HCT116 (cell line): Measurements from ENCODE around the gene SKAP1. TPM values are rescaled to one million over a fixed set of nuclear protein-coding genes. Genes with fewer than 3 reads are reported as not detected.

Source experiments
- ATAC-seq: fragments of 200-7000 bp; cut with Tn5 transposase; 2 replicates; pipeline ENCODE4 v1.9.1; 2020; ENCODE audit warnings: mild to moderate bottlenecking, moderate library complexity
- BruUV-seq: library from RNA; stranded (reverse); fragments of 400-500 nt; replicated peaks from 2 replicates; lab custom pipeline; 2021; lab: Mats Ljungman, UMichigan
- CTCF ChIA-PET: fragments of 300-600 bp; sonication (Branson Sonifier 250); formaldehyde crosslinking; loops from one replicate; lab custom pipeline; 2021; ENCODE audit warnings: antibody characterized with exemption; lab: Charles Lee
- POLR2A ChIA-PET: fragments of 300-600, 350-600 bp; sonication (Branson Sonifier 250); formaldehyde crosslinking; loops from one replicate; lab custom pipeline; 2021; ENCODE audit warnings: antibody characterized with exemption; lab: Charles Lee
- RAD21 ChIA-PET, 2 experiments: fragments of 300-600 bp; sonication (Branson Sonifier 250); formaldehyde crosslinking; loops; one replicate each; lab custom pipeline; 2023; ENCODE audit warnings: low total read pairs in 2 of 2; ENCODE audit not compliant: uncharacterized antibody in 2 of 2, unreplicated experiment in 2 of 2, low non-redundant PET in 1 of 2; lab: Charles Lee
- DNase-seq: peaks from one replicate; pipeline ENCODE4 v3.0.0-alpha.2; 2010; ENCODE audit warnings: low read depth, low spot score
- H2AFZ ChIP-seq: fragments of 200-600 bp; shearing (Covaris generic), sonication (generic); 2 replicates; pipeline ENCODE4 v1.6.1; 2017; ENCODE audit warnings: low read depth, mixed run types, mixed read lengths, antibody characterized with exemption, low read length; ENCODE audit not compliant: poor library complexity, severe bottlenecking
- H3K27ac ChIP-seq: 2 replicates; pipeline ENCODE4 v1.5.1; 2012; ENCODE audit warnings: low read depth, low read length
- H3K27me3 ChIP-seq: fragments of 200-600 bp; sonication (generic); 2 replicates; pipeline ENCODE4 v1.6.1; 2016; ENCODE audit warnings: mixed run types, low read length, mixed read lengths; ENCODE audit not compliant: insufficient read depth
- H3K36me3 ChIP-seq, 2 experiments: fragments of 200-500 bp in 1 of 2; fragments of 200-600 bp in 1 of 2; sonication (Bioruptor generic) in 1 of 2; sonication (generic) in 1 of 2; 2 replicates each; pipeline versions ENCODE4 v1.5.1 to v1.6.1; 2014 to 2016; ENCODE audit warnings: low read length in 2 of 2, inconsistent platforms in 1 of 2, mixed read lengths in 1 of 2, mixed run types in 1 of 2; ENCODE audit not compliant: insufficient read depth in 2 of 2, control insufficient read depth in 1 of 2
- H3K4me1 ChIP-seq, 2 experiments: fragments of 200-600 bp in 1 of 2; sonication (generic) in 1 of 2; 2 replicates each; pipeline versions ENCODE4 v1.5.1 to v1.6.1; 2012 to 2017; ENCODE audit warnings: low read length in 2 of 2, inconsistent platforms in 1 of 2, mild to moderate bottlenecking in 1 of 2, mixed read lengths in 1 of 2, mixed run types in 1 of 2, moderate library complexity in 1 of 2; ENCODE audit not compliant: insufficient read depth in 2 of 2, control insufficient read depth in 1 of 2
- H3K4me2 ChIP-seq: fragments of 200-600 bp; sonication (generic); 2 replicates; pipeline ENCODE4 v1.6.1; 2017; ENCODE audit warnings: mixed run types, low read length, mixed read lengths
- H3K4me3 ChIP-seq, 2 experiments: fragments of 200-600 bp in 1 of 2; sonication (generic) in 1 of 2; replicated peaks in 1 of 2; 2 replicates each; pipeline ENCODE4 v1.5.1; 2011 to 2016; ENCODE audit warnings: low read length in 2 of 2, control low read depth in 1 of 2, low read depth in 1 of 2, mild to moderate bottlenecking in 1 of 2, mixed read lengths in 1 of 2, mixed run types in 1 of 2
- H3K79me2 ChIP-seq: fragments of 200-600 bp; sonication (generic); 2 replicates; pipeline ENCODE4 v1.6.1; 2017; ENCODE audit warnings: mild to moderate bottlenecking, mixed run types, low read length, moderate library complexity, mixed read lengths; ENCODE audit not compliant: insufficient read depth
- H3K9ac ChIP-seq: fragments of 200-600 bp; sonication (generic); 2 replicates; pipeline ENCODE4 v1.6.1; 2016; ENCODE audit warnings: low read length, mixed read lengths
- H3K9me2 ChIP-seq: fragments of 200-600 bp; sonication (generic), shearing (Covaris generic); 2 replicates; pipeline ENCODE4 v1.6.1; 2017; ENCODE audit warnings: mixed run types, mild to moderate bottlenecking, moderate library complexity; ENCODE audit not compliant: insufficient read depth
- H3K9me3 ChIP-seq, 2 experiments: fragments of 200-500 bp in 1 of 2; fragments of 200-600 bp in 1 of 2; sonication (Bioruptor generic) in 1 of 2; sonication (generic) in 1 of 2; 2 replicates each; pipeline ENCODE4 v1.6.1; 2014 to 2017; ENCODE audit warnings: low read length in 2 of 2, mixed read lengths in 2 of 2, inconsistent platforms in 1 of 2, low read depth in 1 of 2, mild to moderate bottlenecking in 1 of 2, mixed run types in 1 of 2, moderate library complexity in 1 of 2; ENCODE audit not compliant: control insufficient read depth in 1 of 2, insufficient read depth in 1 of 2
- H4K20me1 ChIP-seq: fragments of 200-600 bp; sonication (generic), shearing (Covaris generic); 2 replicates; pipeline ENCODE4 v1.6.1; 2017; ENCODE audit warnings: mixed run types, mild to moderate bottlenecking, moderate library complexity; ENCODE audit not compliant: insufficient read depth
- EZH2 ChIP-seq: fragments of 200-600 bp; sonication (generic); IDR thresholded peaks from 2 replicates; pipeline ENCODE4 v1.6.1; 2017; ENCODE audit warnings: antibody characterized with exemption, mixed run types
- FOSL1 ChIP-seq: IDR thresholded peaks from 2 replicates; pipeline ENCODE4 v1.6.1; 2012; ENCODE audit warnings: low read depth
- REST ChIP-seq: IDR thresholded peaks from 2 replicates; pipeline ENCODE4 v1.6.1; 2012; ENCODE audit warnings: low read depth
- SRF ChIP-seq: IDR thresholded peaks from 2 replicates; pipeline ENCODE4 v1.6.1; 2012; ENCODE audit warnings: low read depth
- TCF7L2 ChIP-seq: IDR thresholded peaks from 2 replicates; pipeline ENCODE4 v1.7.0; 2011; ENCODE audit warnings: borderline replicate concordance, inconsistent platforms; ENCODE audit not compliant: insufficient read depth, insufficient read length; ENCODE audit errors: extremely low read depth
- YY1 ChIP-seq: IDR thresholded peaks from 2 replicates; pipeline ENCODE4 v1.6.1; 2011; ENCODE audit warnings: low read length, low read depth, moderate library complexity, mild to moderate bottlenecking; ENCODE audit not compliant: insufficient replicate concordance; ENCODE audit errors: extremely low read depth
- ZNF274 ChIP-seq: fragments of 200-500 bp; sonication (Bioruptor generic); IDR thresholded peaks from 2 replicates; pipeline ENCODE4 v1.6.1; 2014; ENCODE audit warnings: mild to moderate bottlenecking, low read depth, low read length, inconsistent platforms
- intact Hi-C: fragments of 100-400 bp; cut with micrococcal nuclease; formaldehyde crosslinking; loops from 2 replicates; pipeline ENCODE4 v1.10.0; 2022
- total RNA-seq: library from RNA; stranded (reverse); gene quantifications from one replicate; pipeline ENCODE4 v1.2.1, GENCODE V29; 2021; ENCODE audit not compliant: unreplicated experiment
- TF ChIP-seq, protein P1 (sequence below), 3 experiments: fragments of 200-600 bp in 1 of 3; sonication (generic) in 1 of 3; IDR thresholded peaks in 2 of 3; conservative IDR thresholded peaks in 1 of 3; 2 replicates each; pipeline ENCODE4 v1.5.1; 2012 to 2017; ENCODE audit warnings: low read depth in 2 of 3, low read length in 2 of 3, antibody characterized with exemption in 1 of 3, borderline replicate concordance in 1 of 3, control low read depth in 1 of 3, mild to moderate bottlenecking in 1 of 3, mixed read lengths in 1 of 3, mixed run types in 1 of 3, moderate library complexity in 1 of 3; ENCODE audit not compliant: insufficient read depth in 1 of 3

SKAP1 gene
- total RNA-seq, 1 experiment from 2014 or later: 12.4 TPM

DNA sequence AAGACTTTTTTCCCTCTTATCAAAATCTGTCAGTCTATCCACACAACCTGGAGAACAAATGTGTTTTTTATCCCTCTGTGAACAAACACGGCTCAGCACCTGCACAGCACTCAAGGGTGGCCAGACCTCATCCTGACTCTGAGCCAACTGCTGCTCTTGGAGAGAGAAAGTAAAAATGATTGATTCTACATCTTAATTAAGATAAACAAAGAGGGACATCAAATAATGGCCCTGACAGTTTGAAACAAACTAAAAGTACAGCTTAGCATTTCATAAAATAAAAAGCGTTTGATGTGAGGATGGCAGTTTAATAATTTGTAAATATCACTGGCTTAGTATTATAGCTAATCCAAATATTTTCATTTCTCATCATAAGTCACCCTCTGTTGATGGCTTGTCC is 216.2 kb downstream of the SKAP1 start (continued):
- TF ChIP-seq REST: no peak
- no peak for TF ChIP-seq EZH2
- TF ChIP-seq, protein P1, sequence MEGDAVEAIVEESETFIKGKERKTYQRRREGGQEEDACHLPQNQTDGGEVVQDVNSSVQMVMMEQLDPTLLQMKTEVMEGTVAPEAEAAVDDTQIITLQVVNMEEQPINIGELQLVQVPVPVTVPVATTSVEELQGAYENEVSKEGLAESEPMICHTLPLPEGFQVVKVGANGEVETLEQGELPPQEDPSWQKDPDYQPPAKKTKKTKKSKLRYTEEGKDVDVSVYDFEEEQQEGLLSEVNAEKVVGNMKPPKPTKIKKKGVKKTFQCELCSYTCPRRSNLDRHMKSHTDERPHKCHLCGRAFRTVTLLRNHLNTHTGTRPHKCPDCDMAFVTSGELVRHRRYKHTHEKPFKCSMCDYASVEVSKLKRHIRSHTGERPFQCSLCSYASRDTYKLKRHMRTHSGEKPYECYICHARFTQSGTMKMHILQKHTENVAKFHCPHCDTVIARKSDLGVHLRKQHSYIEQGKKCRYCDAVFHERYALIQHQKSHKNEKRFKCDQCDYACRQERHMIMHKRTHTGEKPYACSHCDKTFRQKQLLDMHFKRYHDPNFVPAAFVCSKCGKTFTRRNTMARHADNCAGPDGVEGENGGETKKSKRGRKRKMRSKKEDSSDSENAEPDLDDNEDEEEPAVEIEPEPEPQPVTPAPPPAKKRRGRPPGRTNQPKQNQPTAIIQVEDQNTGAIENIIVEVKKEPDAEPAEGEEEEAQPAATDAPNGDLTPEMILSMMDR (IDR thresholded peaks at IDR 0.05 in 2 of 3, conservative IDR thresholded peaks at IDR 0.05 in 1 of 3; ENCODE audit: borderline replicate concordance in 1 of 3, insufficient read depth in 1 of 3, low read depth in 2 of 3, low read length in 2 of 3): no peak

GRCh38 chr17:48211787-48212186 is 218.2 kb downstream of the SKAP1 start:
- Histone ChIP-seq H3K27me3 (no peaks in the 10 kb centered on the region), H3K9me3 (no peaks in the 10 kb centered on the region), H3K4me1 (peaks cover 3 to 24% of the 10 kb centered on the region in 2 experiments; a peak in 2 of 4 replicates), H3K9ac (no peak overlapping the region), H3K79me2 (no peaks in the 10 kb centered on the region), H3K4me3 (no peak overlapping the region), H2AFZ (no peak overlapping the region), H4K20me1 (no peaks in the 10 kb centered on the region), H3K9me2 (no peaks in the 10 kb centered on the region), H3K4me2 (no peak overlapping the region), H3K27ac (no peak overlapping the region), H3K36me3 (no peaks in the 10 kb centered on the region)
- no TSS peak for BruUV-seq
- ATAC-seq (no peak), DNase-seq (no peak)
- ChIA-PET CTCF (no interaction called here), RAD21 (no interaction called here), POLR2A (no interaction called here)
- intact Hi-C loops: no loop called here
- no peak for TF ChIP-seq SRF
- TF ChIP-seq FOSL1: no peak
- TF ChIP-seq REST: no peak
- TF ChIP-seq ZNF274: no peak
- no peak for TF ChIP-seq YY1
- TF ChIP-seq EZH2: no peak
- no peak for TF ChIP-seq TCF7L2
